Spleen (tissue), 11 donors: Measurements from ENCODE around the gene CCNQ. TPM values are rescaled to one million over a fixed set of nuclear protein-coding genes. Genes with fewer than 3 reads are reported as not detected.

ENCODE experiments used
- DNase-seq: peaks from one replicate; pipeline ENCODE4 v3.0.0-alpha.2; 2020
- H3K27ac ChIP-seq, 8 donors: fragments of 200-600 bp; sonication (generic) in 7 of 8; 1 replicate in 4 of 8; 2 replicates in 4 of 8; pipeline versions ENCODE4 v1.5.0 to v1.8.0; 2016 to 2021; ENCODE audit warnings: inconsistent platforms in 4 of 8, mild to moderate bottlenecking in 4 of 8, moderate library complexity in 1 of 8
- H3K27me3 ChIP-seq, 7 donors: fragments of 200-600 bp; sonication (generic) in 6 of 7; replicated peaks in 1 of 7; 1 replicate in 4 of 7; 2 replicates in 3 of 7; pipeline versions ENCODE4 v1.5.0 to v1.8.0; 2016 to 2021; ENCODE audit warnings: inconsistent platforms in 3 of 7, mild to moderate bottlenecking in 1 of 7
- H3K36me3 ChIP-seq, 6 donors: fragments of 200-600 bp; sonication (generic) in 5 of 6; 1 replicate in 4 of 6; 2 replicates in 2 of 6; pipeline versions ENCODE4 v1.5.0 to v1.8.0; 2016 to 2021; ENCODE audit warnings: inconsistent platforms in 2 of 6
- H3K4me1 ChIP-seq, 6 donors: fragments of 200-600 bp; sonication (generic) in 5 of 6; 1 replicate in 3 of 6; 2 replicates in 3 of 6; pipeline versions ENCODE4 v1.5.0 to v1.8.0; 2016 to 2021; ENCODE audit warnings: inconsistent platforms in 3 of 6
- H3K4me3 ChIP-seq, 8 donors: fragments of 200-600 bp; sonication (generic) in 7 of 8; 1 replicate in 4 of 8; 2 replicates in 4 of 8; pipeline versions ENCODE4 v1.5.0 to v1.8.0; 2016 to 2021; ENCODE audit warnings: inconsistent platforms in 4 of 8, mild to moderate bottlenecking in 4 of 8, moderate library complexity in 2 of 8
- H3K9me3 ChIP-seq, 8 donors: fragments of 200-600 bp; sonication (generic) in 7 of 8; 1 replicate in 4 of 8; 2 replicates in 4 of 8; pipeline versions ENCODE4 v1.5.0 to v1.8.0; 2016 to 2021; ENCODE audit warnings: inconsistent platforms in 4 of 8
- POLR2A ChIP-seq, 3 donors: fragments of 450-650 bp; IDR thresholded peaks; one replicate each; pipeline ENCODE4 v1.5.1; 2017; ENCODE audit warnings: antibody characterized with exemption in 3 of 3, mild to moderate bottlenecking in 1 of 3
- POLR2AphosphoS5 ChIP-seq, 3 donors: sonication (generic); formaldehyde crosslinking; IDR thresholded peaks; one replicate each; pipeline ENCODE4 v1.5.1; 2017; ENCODE audit warnings: antibody characterized with exemption in 3 of 3
- WGBS, 5 donors: extraction: QIAGEN DNeasy Blood & Tissue Kit in 3 of 5; methylation state at CpG; one replicate each; pipeline versions ENCODE4 v1.1.5 to v1.1.7; 2013 to 2018; 5-methylcytosine and 5-hydroxymethylcytosine counted together
- intact Hi-C: fragments of 100-400 bp; cut with DNase I; formaldehyde crosslinking; loops from one replicate; pipeline ENCODE4 v1.15.0; 2023; ENCODE audit warnings: low total_unique reads
- polyA plus RNA-seq, 3 donors: library from polyadenylated mRNA; stranded (reverse); fragments of 200-250 nt; gene quantifications; one replicate each; pipeline ENCODE4 v1.2.1, GENCODE V29; 2013
- total RNA-seq, 7 donors: library from RNA; depleted of rRNA in 3 of 7; stranded (reverse); fragments of >200 nt in 3 of 7; fragmentation: NEBNext Ultra II Directional in 4 of 7; extraction: Animal tissue kit (Norgen Biotek cat#: 25700) in 4 of 7; gene quantifications; one replicate each; pipeline versions ENCODE4 v1.1.0 to v1.2.1, GENCODE V29; 2016 to 2021
- TF ChIP-seq, protein P1 (sequence below), 11 experiments: fragments of 200-600 bp in 7 of 11; fragments of 450-650 bp in 4 of 11; sonication (generic) in 4 of 11; IDR thresholded peaks in 8 of 11; conservative IDR thresholded peaks in 3 of 11; 1 replicate in 7 of 11; 2 replicates in 4 of 11; pipeline versions ENCODE4 v1.4.0 to v1.8.0; 2016 to 2021; ENCODE audit warnings: antibody characterized with exemption in 11 of 11, inconsistent platforms in 4 of 11, mild to moderate bottlenecking in 1 of 11
- donor health status: healthy with polysubstance abuse.
- donor health status: DM: no; HTN: no; CAD: no; lungs with moderate emphysema.
- donor health status: DM: no; HTN: no; CAD: no.
- donor health status: Bipolar disorder and iron deficiency.
- donor health status: healthy.
- donor health status: DM: no; HTN: no; CAD: no.
- donor health status: DM: yes; HTN: yes; CAD: no.

Gene CCNQ
- total and polyA plus RNA-seq, 10 donors: 17.5 to 67.3 (median 26.5) TPM

DNA sequence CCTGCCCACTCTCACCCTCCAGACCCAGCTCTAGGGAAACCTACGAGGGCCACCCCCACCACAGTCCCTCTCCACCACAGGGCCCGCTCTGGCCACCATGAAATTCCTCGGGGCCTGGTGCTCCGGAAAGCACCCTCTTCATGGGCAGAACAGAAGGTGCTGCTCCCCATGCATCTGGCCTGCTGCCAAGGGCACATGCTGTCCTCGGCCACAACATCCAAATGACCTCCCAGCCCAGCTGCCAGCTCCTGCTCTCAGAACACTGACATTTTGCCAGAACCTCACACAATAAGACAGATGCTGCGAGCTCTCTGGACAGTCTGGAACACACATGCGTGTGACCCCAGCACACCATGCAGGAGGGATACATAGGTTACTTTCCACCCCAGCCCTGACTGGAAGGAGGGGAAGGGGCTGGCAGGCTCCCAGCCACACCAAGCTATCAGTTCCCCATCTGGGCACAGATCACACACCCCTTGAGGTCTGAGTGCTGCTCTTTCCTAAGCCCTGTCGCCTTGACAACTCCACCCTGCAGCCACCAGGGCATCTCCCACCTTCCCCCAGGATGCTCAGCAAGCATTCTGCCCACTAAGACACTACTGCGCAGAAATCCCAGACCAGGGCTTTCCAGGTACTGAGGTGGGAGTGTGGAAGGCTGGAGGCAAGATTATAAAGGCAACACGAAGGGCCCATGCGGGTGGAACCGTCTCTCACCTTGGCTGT lies 5.8 kb downstream of the CCNQ start:
- Histone ChIP-seq H3K27me3 (no peaks in the 10 kb centered on the region), H3K4me3 (no peak overlapping the region), H3K4me1 (peaks cover 0 to 43% (median 20%) of the 10 kb centered on the region in 6 donors), H3K36me3 (peaks cover 0 to 78% (median 41%) of the 10 kb centered on the region in 6 donors), H3K27ac (no peak overlapping the region), H3K9me3 (no peaks in the 10 kb centered on the region)
- TF ChIP-seq POLR2AphosphoS5 (IDR thresholded peaks at IDR 0.05): peak; percentile 1 to 37 (median 8)
- no peak for TF ChIP-seq POLR2A (IDR thresholded peaks at IDR 0.05)
- peak; percentile 67 for DNase-seq
- intact Hi-C loops: no loop called here
- WGBS, 5 donors: 84 to 93% (median 85%) methylated on average over 6 to 12 of the region's 12 CpGs

- H3K9me3 ChIP-seq: no peaks in the 10 kb centered on the region
- H3K4me3 ChIP-seq: no peak overlapping the region
- peak overlapping the region in 2 of 8 donors; percentile 4 to 10 for H3K27ac ChIP-seq
- peaks cover 0 to 34% (median 12%) of the 10 kb centered on the region in 6 donors for H3K4me1 ChIP-seq
- 89 to 98% (median 93%) methylated on average over 3 to 30 of the region's 30 CpGs for WGBS, 5 donors
- TF ChIP-seq, protein P1, sequence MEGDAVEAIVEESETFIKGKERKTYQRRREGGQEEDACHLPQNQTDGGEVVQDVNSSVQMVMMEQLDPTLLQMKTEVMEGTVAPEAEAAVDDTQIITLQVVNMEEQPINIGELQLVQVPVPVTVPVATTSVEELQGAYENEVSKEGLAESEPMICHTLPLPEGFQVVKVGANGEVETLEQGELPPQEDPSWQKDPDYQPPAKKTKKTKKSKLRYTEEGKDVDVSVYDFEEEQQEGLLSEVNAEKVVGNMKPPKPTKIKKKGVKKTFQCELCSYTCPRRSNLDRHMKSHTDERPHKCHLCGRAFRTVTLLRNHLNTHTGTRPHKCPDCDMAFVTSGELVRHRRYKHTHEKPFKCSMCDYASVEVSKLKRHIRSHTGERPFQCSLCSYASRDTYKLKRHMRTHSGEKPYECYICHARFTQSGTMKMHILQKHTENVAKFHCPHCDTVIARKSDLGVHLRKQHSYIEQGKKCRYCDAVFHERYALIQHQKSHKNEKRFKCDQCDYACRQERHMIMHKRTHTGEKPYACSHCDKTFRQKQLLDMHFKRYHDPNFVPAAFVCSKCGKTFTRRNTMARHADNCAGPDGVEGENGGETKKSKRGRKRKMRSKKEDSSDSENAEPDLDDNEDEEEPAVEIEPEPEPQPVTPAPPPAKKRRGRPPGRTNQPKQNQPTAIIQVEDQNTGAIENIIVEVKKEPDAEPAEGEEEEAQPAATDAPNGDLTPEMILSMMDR (IDR thresholded peaks at IDR 0.05 in 8 of 11, conservative IDR thresholded peaks at IDR 0.05 in 3 of 11): no peak
- TF ChIP-seq POLR2AphosphoS5 (IDR thresholded peaks at IDR 0.05): peak in 1 of 3 donors; percentile 19
- intact Hi-C loops: no loop called here
- peaks cover 0 to 87% (median 47%) of the 10 kb centered on the region in 6 donors for H3K36me3 ChIP-seq
- H3K27me3 ChIP-seq: no peaks in the 10 kb centered on the region
- peak; percentile 73 for DNase-seq
These were observed 6.7 kb downstream of the CCNQ start for GRCh38 chrX:153592091-153592833.

- peak; percentile 81 for DNase-seq
- Histone ChIP-seq H3K4me3 (no peak overlapping the region), H3K27ac (peak overlapping the region in 2 of 8 donors; percentile 10 to 14), H3K36me3 (peaks cover 0 to 97% (median 47%) of the 10 kb centered on the region in 6 donors), H3K4me1 (peaks cover 0 to 24% (median 3%) of the 10 kb centered on the region in 6 donors), H3K27me3 (no peaks in the 10 kb centered on the region), H3K9me3 (no peaks in the 10 kb centered on the region)
- WGBS, 5 donors: 81 to 90% (median 85%) methylated on average over 12 to 26 of the region's 26 CpGs
- TF ChIP-seq, protein P1 (IDR thresholded peaks at IDR 0.05 in 8 of 11, conservative IDR thresholded peaks at IDR 0.05 in 3 of 11): no peak
- peak; percentile 7 to 49 (median 20) for TF ChIP-seq POLR2AphosphoS5 (IDR thresholded peaks at IDR 0.05)
- intact Hi-C loops: no loop called here
These were observed 7.7 kb downstream of the CCNQ start for GRCh38 chrX:153590961-153591956.

GRCh38 chrX:153588782-153589446 lies 10.0 kb downstream of the CCNQ start:
- H3K9me3 ChIP-seq: no peaks in the 10 kb centered on the region
- peaks cover 0 to 80% (median 39%) of the 10 kb centered on the region in 6 donors for H3K36me3 ChIP-seq
- H3K4me1 ChIP-seq: peaks cover 0 to 15% (median 0%) of the 10 kb centered on the region in 6 donors
- no peak overlapping the region for H3K4me3 ChIP-seq
- DNase-seq: no peak
- H3K27ac ChIP-seq: no peak overlapping the region
- no peak for TF ChIP-seq POLR2AphosphoS5 (IDR thresholded peaks at IDR 0.05)
- TF ChIP-seq POLR2A (IDR thresholded peaks at IDR 0.05): no peak
- TF ChIP-seq, protein P1 (IDR thresholded peaks at IDR 0.05 in 8 of 11, conservative IDR thresholded peaks at IDR 0.05 in 3 of 11): no peak
- no peaks in the 10 kb centered on the region for H3K27me3 ChIP-seq
- 93 to 98% (median 95%) methylated on average over 16 to 29 of the region's 29 CpGs; no CpG with 5 or more reads in 1 of the 5 donors for WGBS, 5 donors
- intact Hi-C loops: no loop called here
